Naive thymus-derived CD4-positive, alpha-beta T cell (primary cell): ENCODE data around the gene EPB41L1. TPM values are rescaled to one million over a fixed set of nuclear protein-coding genes. Genes with fewer than 3 reads are reported as not detected.
"Not testable (repeated sequence)": the region's sequence is repeated elsewhere in the genome, so short reads cannot be mapped to it uniquely, and the experiment has no call there.

ENCODE experiments used
- ATAC-seq: fragments of 150-1000 bp; cut with Tn5 transposase; 2 replicates; pipeline ENCODE4 v1.10.0; 2021; ENCODE audit warnings: mild to moderate bottlenecking, moderate library complexity
- CTCF ChIA-PET: fragments of 350-600 bp; sonication (Branson Sonifier 250); formaldehyde crosslinking; loops from one replicate; lab custom pipeline; 2021; ENCODE audit warnings: antibody characterized with exemption; lab: Charles Lee
- POLR2A ChIA-PET: fragments of 350-600 bp; sonication (Branson Sonifier 250); formaldehyde crosslinking; loops from one replicate; lab custom pipeline; 2021; ENCODE audit warnings: antibody characterized with exemption, inconsistent platforms; lab: Charles Lee
- DNase-seq, 9 donors: peaks; one replicate each; pipeline versions ENCODE4 v3.0.0 to v3.0.0-alpha.2; 2020 to 2022; ENCODE audit warnings: mixed read lengths in 1 of 9
- H3K27ac ChIP-seq: one replicate; pipeline ENCODE4 v1.7.0; 2013; ENCODE audit warnings: mild to moderate bottlenecking, low read depth, low read length, moderate library complexity
- H3K27me3 ChIP-seq, 2 donors: one replicate each; pipeline ENCODE4 v1.7.0; 2013; ENCODE audit warnings: low read length in 2 of 2, mild to moderate bottlenecking in 2 of 2, moderate library complexity in 2 of 2; ENCODE audit not compliant: control insufficient read depth in 2 of 2, insufficient read depth in 2 of 2
- H3K36me3 ChIP-seq, 3 experiments: 1 replicate in 2 of 3; 2 replicates in 1 of 3; pipeline ENCODE4 v1.7.0; 2013; ENCODE audit warnings: low read length in 3 of 3, mild to moderate bottlenecking in 3 of 3, moderate library complexity in 1 of 3; ENCODE audit not compliant: insufficient read depth in 3 of 3, control insufficient read depth in 2 of 3
- H3K4me1 ChIP-seq, 2 donors: one replicate each; pipeline ENCODE4 v1.7.0; 2013; ENCODE audit warnings: low read length in 2 of 2, mild to moderate bottlenecking in 2 of 2, moderate library complexity in 1 of 2; ENCODE audit not compliant: control insufficient read depth in 2 of 2, insufficient read depth in 2 of 2
- H3K4me3 ChIP-seq: 2 replicates; pipeline ENCODE4 v1.7.0; 2013; ENCODE audit warnings: mild to moderate bottlenecking, low read length
- H3K9me3 ChIP-seq, 3 experiments: 1 replicate in 2 of 3; 2 replicates in 1 of 3; pipeline ENCODE4 v1.7.0; 2013; ENCODE audit warnings: low read length in 3 of 3; ENCODE audit not compliant: control insufficient read depth in 2 of 3
- H3K27ac Mint-ChIP-seq, 9 donors: one replicate each; pipeline ENCODE4 v1.8.0; 2020 to 2022; ENCODE audit warnings: mixed read lengths in 9 of 9, mild to moderate bottlenecking in 8 of 9, moderate library complexity in 5 of 9, inconsistent platforms in 2 of 9
- H3K27me3 Mint-ChIP-seq, 5 donors: one replicate each; pipeline ENCODE4 v1.8.0; 2021 to 2022; ENCODE audit warnings: mixed read lengths in 5 of 5, mild to moderate bottlenecking in 1 of 5
- H3K36me3 Mint-ChIP-seq, 5 donors: one replicate each; pipeline ENCODE4 v1.8.0; 2020 to 2022; ENCODE audit warnings: mixed read lengths in 5 of 5, mild to moderate bottlenecking in 3 of 5, inconsistent platforms in 1 of 5
- H3K4me1 Mint-ChIP-seq, 7 donors: one replicate each; pipeline ENCODE4 v1.8.0; 2020 to 2022; ENCODE audit warnings: mixed read lengths in 7 of 7, mild to moderate bottlenecking in 3 of 7, inconsistent platforms in 1 of 7
- H3K4me3 Mint-ChIP-seq, 10 donors: one replicate each; pipeline ENCODE4 v1.8.0; 2020 to 2022; ENCODE audit warnings: mild to moderate bottlenecking in 10 of 10, mixed read lengths in 10 of 10, moderate library complexity in 6 of 10, inconsistent platforms in 2 of 10
- H3K9me3 Mint-ChIP-seq, 11 donors: one replicate each; pipeline ENCODE4 v1.8.0; 2020 to 2022; ENCODE audit warnings: mixed read lengths in 11 of 11, mild to moderate bottlenecking in 4 of 11, inconsistent platforms in 1 of 11, moderate library complexity in 1 of 11
- intact Hi-C, 2 donors: fragments of 100-400 bp; cut with micrococcal nuclease; formaldehyde crosslinking; loops; one replicate each; pipeline ENCODE4 v1.15.1; 2023
- polyA plus RNA-seq, 2 donors: library from polyadenylated mRNA; unstranded; fragments of 300-500 nt; fragmentation: Illumina TruSeq; gene quantifications; one replicate each; pipeline ENCODE4 v1.2.3, GENCODE V29; 2021
- total RNA-seq, 6 experiments: library from RNA in 5 of 6; stranded (reverse) in 5 of 6; gene quantifications; 1 replicate in 5 of 6; 2 replicates in 1 of 6; pipeline ENCODE4 v1.2.3 and lab custom pipeline; 2021 to 2026

The EPB41L1 gene
- total and polyA plus RNA-seq, 7 experiments from 2014 or later: 0.05 to 0.81 (median 0.66) TPM; not detected in 2

DNA sequence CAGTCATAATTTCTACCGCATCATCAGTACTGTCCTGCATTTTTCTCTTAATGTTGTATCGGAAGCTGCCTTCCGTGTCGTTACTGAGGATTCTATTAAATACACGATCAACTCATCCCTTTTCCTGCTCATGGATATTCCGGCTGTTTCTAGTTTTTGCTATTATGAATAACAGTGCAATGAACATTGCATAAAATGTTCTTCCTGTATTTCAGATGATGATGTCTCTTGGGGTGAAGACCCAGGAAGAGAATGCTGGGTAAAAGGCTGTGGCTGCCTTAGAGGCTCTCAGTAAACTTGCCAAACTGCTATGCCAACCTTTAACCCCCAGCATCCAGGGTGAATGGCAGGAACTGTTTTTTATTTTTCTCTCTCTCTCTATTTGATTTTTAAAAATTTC, 24.1 kb upstream of the EPB41L1 start:
- H3K4me3 Mint-ChIP-seq: no peak overlapping the region
- CTCF ChIA-PET: no interaction called here
- no peak for DNase-seq
- H3K9me3 Mint-ChIP-seq: no peaks in the 10 kb centered on the region
- no peaks in the 10 kb centered on the region for H3K4me1 ChIP-seq
- no peaks in the 10 kb centered on the region for H3K27me3 ChIP-seq
- H3K27ac Mint-ChIP-seq: no peak overlapping the region
- POLR2A ChIA-PET: no interaction called here
- no peaks in the 10 kb centered on the region for H3K36me3 ChIP-seq
- intact Hi-C loops: no loop called here
- H3K36me3 Mint-ChIP-seq: no peaks in the 10 kb centered on the region
- H3K9me3 ChIP-seq: no peaks in the 10 kb centered on the region
- H3K4me1 Mint-ChIP-seq: no peaks in the 10 kb centered on the region
- no peak overlapping the region for H3K27ac ChIP-seq
- ATAC-seq: no peak
- H3K27me3 Mint-ChIP-seq: no peaks in the 10 kb centered on the region
- no peak overlapping the region for H3K4me3 ChIP-seq

DNA sequence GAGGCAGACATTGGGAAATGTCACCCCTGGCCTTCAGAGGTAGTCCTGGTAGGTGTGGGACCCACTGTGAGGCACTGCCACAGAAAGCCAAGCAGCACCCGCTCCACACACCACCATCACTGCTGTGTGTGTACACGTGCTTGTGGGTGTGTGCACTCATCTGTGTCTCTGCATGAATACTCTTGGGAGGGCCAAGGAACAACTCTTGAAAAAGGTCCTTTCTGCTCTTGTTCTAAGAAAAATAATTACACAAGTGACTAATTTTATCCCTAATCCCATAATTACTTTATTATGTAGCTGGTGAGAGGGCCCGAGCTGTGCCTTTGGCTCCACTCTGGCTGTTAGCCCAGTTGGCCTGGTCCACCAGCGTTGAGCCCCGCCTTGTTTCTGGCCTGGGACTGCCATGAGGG, 21.7 kb upstream of the EPB41L1 start:
- Histone ChIP-seq H3K27me3 (no peaks in the 10 kb centered on the region), H3K4me1 (no peaks in the 10 kb centered on the region), H3K4me3 (no peak overlapping the region), H3K27ac (no peak overlapping the region), H3K36me3 (no peaks in the 10 kb centered on the region), H3K9me3 (no peaks in the 10 kb centered on the region)
- intact Hi-C loops: no loop called here
- ChIA-PET CTCF (interaction anchor here (8.8 kb wide), 1 partner anchor 139 kb away, joined by 257 read pairs; no protein-coding TSS in a partner anchor), POLR2A (no interaction called here)
- Mint-ChIP-seq H3K36me3 (no peaks in the 10 kb centered on the region), H3K27ac (no peak overlapping the region), H3K4me3 (no peak overlapping the region), H3K4me1 (no peaks in the 10 kb centered on the region), H3K27me3 (peaks cover 0 to 2% (median 0%) of the 10 kb centered on the region in 5 donors), H3K9me3 (no peaks in the 10 kb centered on the region)
- DNase-seq: no peak
- ATAC-seq: no peak

DNA sequence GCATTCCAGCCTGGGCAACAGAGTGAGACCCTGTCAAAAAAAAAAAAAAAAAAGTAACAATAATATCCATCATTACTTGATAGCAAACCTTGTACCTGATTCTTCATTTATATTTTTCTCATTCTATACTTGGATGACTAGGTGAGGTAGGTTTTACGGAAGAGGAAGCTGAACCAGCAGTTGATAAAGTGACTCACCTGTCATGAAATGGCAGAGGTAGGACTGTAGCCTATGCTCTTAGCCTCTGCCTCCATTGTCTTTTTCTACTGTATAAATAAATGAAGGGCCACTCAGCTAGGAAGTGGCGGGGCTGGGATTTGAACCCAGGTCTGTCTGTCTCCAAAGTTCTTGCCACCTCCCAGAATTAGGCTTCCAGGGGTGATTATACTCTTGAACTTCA, 20.7 kb upstream of the EPB41L1 start:
- intact Hi-C loops: no loop called here
- H3K36me3 ChIP-seq: no peaks in the 10 kb centered on the region
- no peak for ATAC-seq

DNA sequence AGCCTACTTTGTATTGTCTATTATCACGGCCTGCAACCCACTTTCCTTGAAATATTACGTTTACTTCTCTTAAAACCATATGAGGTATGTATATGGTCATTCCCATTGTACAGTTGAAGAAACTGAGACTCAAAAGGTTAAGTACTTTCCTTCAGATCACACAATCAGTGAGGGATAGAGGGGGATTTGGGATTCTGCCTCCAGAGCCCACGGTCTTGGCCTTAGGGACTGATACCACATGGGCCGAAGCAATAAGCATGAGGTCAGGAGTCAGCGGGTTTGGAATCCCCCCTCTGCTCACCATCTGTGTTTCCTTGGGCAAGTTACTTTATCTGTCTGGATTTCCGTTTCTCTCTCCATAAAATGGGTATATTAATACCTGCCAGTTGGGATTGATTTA, 19.4 kb upstream of the EPB41L1 start:
- Mint-ChIP-seq H3K27ac (no peak overlapping the region), H3K9me3 (peaks cover 0 to 1% (median 0%) of the 10 kb centered on the region in 11 donors), H3K27me3 (peaks cover 0 to 7% (median 0%) of the 10 kb centered on the region in 5 donors), H3K4me1 (peaks cover 0 to 2% (median 0%) of the 10 kb centered on the region in 7 donors), H3K36me3 (no peaks in the 10 kb centered on the region), H3K4me3 (no peak overlapping the region)
- H3K36me3 ChIP-seq: no peaks in the 10 kb centered on the region
- ChIA-PET POLR2A (no interaction called here), CTCF (interaction anchor here (8.8 kb wide), 1 partner anchor 142 kb away, joined by 257 read pairs; no protein-coding TSS in a partner anchor)
- H3K9me3 ChIP-seq: no peaks in the 10 kb centered on the region
- no peak for ATAC-seq
- H3K4me3 ChIP-seq: no peak overlapping the region
- H3K27ac ChIP-seq: no peak overlapping the region
- intact Hi-C loops: no loop called here
- no peak for DNase-seq
- H3K27me3 ChIP-seq: no peaks in the 10 kb centered on the region
- no peaks in the 10 kb centered on the region for H3K4me1 ChIP-seq

More for the DNA sequence above, 20.7 kb upstream of the EPB41L1 start:
- Mint-ChIP-seq H3K4me3 (no peak overlapping the region), H3K27ac (no peak overlapping the region), H3K9me3 (peaks cover 0 to 1% (median 0%) of the 10 kb centered on the region in 11 donors), H3K27me3 (peaks cover 0 to 7% (median 0%) of the 10 kb centered on the region in 5 donors), H3K36me3 (no peaks in the 10 kb centered on the region), H3K4me1 (peaks cover 0 to 2% (median 0%) of the 10 kb centered on the region in 7 donors)
- Histone ChIP-seq H3K4me1 (no peaks in the 10 kb centered on the region), H3K27ac (no peak overlapping the region), H3K9me3 (no peaks in the 10 kb centered on the region), H3K27me3 (no peaks in the 10 kb centered on the region), H3K4me3 (no peak overlapping the region)
- ChIA-PET POLR2A (no interaction called here), CTCF (interaction anchor here (0.8 to 8.8 kb wide), 2 partner anchors 20 to 140 kb away, joined by 3 to 257 read pairs; no protein-coding TSS in a partner anchor)
- no peak for DNase-seq

DNA sequence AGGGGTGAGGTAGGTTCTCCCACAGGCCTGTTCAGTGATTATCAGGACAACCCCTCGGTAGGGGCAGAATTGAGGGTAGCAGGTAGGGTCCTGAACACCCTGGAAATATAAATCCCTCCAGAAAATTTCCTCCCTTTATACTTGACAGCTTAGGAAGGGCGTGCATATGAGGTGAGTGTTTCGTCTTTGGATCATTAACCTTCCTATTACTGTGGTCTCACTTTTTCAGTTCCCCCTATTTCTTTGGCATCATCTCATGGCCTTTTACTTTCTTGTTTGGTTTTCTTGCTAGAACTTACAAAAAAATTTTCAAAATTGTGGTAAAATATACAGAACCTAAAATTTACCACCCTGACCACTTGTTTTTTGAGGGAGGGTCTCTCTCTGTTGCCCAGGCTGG, 18.7 kb upstream of the EPB41L1 start:
- Histone ChIP-seq H3K9me3 (no peaks in the 10 kb centered on the region), H3K4me1 (no peaks in the 10 kb centered on the region), H3K27me3 (peaks cover 0 to 3% of the 10 kb centered on the region in 2 donors), H3K27ac (no peak overlapping the region), H3K4me3 (no peak overlapping the region), H3K36me3 (no peaks in the 10 kb centered on the region)
- ATAC-seq: no peak
- CTCF ChIA-PET: interaction anchor here (0.6 to 8.8 kb wide), 2 partner anchors 91 to 142 kb away, joined by 5 to 257 read pairs; no protein-coding TSS in a partner anchor
- no peak for DNase-seq
- Mint-ChIP-seq H3K4me1 (peaks cover 0 to 2% (median 0%) of the 10 kb centered on the region in 7 donors), H3K9me3 (peaks cover 0 to 1% (median 0%) of the 10 kb centered on the region in 11 donors), H3K27me3 (peaks cover 0 to 7% (median 0%) of the 10 kb centered on the region in 5 donors), H3K4me3 (no peak overlapping the region), H3K27ac (no peak overlapping the region), H3K36me3 (no peaks in the 10 kb centered on the region)
- POLR2A ChIA-PET: no interaction called here
- intact Hi-C loops: no loop called here

DNA sequence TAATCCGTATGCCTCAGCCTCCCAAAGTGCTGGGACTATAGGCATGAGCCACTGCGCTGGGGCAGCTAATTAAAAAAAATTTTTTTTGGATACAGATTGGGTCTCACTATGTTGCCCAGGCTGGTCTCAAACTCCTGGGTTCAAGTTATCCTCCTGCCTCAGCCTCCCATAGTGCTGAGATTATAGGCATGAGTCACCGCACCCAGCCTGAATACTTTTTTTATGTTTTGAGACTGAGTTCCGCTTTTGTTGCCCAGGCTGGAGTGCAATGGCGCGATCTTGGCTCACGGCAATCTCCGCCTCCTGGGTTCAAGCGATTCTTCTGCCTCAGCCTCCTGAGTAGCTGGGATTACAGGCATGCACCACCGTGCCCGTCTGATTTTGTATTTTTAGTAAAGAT, 17.2 kb upstream of the EPB41L1 start:
- H3K9me3 ChIP-seq, H3K27me3 Mint-ChIP-seq, H3K27me3 ChIP-seq, H3K9me3 Mint-ChIP-seq, H3K27ac Mint-ChIP-seq, H3K4me3 ChIP-seq, DNase-seq, ATAC-seq, H3K36me3 Mint-ChIP-seq, H3K36me3 ChIP-seq, H3K27ac ChIP-seq, H3K4me1 ChIP-seq, H3K4me1 Mint-ChIP-seq, intact Hi-C loops, H3K4me3 Mint-ChIP-seq: not testable (repeated sequence)
- CTCF ChIA-PET: interaction anchor here (0.6 to 8.8 kb wide), 3 partner anchors 20 to 144 kb away, joined by 3 to 257 read pairs (median 3); no protein-coding TSS in a partner anchor
- POLR2A ChIA-PET: interaction anchor here (1.1 kb wide), 1 partner anchor 142 kb away, joined by 3 read pairs; no protein-coding TSS in a partner anchor

DNA sequence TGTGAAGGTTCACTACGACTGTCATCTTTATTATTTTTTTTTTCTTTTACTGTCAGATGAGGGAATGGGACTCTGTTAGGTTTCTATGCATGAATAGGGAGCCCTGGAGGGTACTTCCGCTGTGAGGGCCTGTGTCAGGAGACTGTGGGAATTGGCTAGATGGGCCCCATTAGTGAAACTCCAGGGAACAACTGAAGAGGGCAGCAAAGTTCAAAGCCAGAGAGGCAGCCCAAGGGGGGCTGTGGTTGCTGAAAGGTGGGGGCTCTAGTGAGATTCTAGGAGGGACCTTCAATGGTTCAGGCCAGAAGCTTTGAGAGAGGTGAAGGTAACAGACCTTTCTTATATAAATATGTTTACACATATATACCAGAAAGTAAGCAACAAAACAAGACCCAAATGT, 13.2 kb upstream of the EPB41L1 start:
- no peak for DNase-seq
- no peak overlapping the region for H3K27ac Mint-ChIP-seq
- H3K36me3 Mint-ChIP-seq: no peaks in the 10 kb centered on the region

More for the DNA sequence above, 13.2 kb upstream of the EPB41L1 start:
- POLR2A ChIA-PET: no interaction called here
- H3K27me3 Mint-ChIP-seq: peaks cover 7 to 18% (median 16%) of the 10 kb centered on the region in 5 donors
- no peaks in the 10 kb centered on the region for H3K36me3 ChIP-seq
- H3K4me1 ChIP-seq: no peaks in the 10 kb centered on the region
- H3K27me3 ChIP-seq: peaks cover 0 to 3% of the 10 kb centered on the region in 2 donors
- no peak for ATAC-seq
- no peak overlapping the region for H3K4me3 ChIP-seq
- CTCF ChIA-PET: interaction anchor here (0.7 kb wide), 1 partner anchor 1129 kb away, joined by 3 read pairs; no protein-coding TSS in a partner anchor
- H3K9me3 Mint-ChIP-seq: peaks cover 0 to 1% (median 0%) of the 10 kb centered on the region in 11 donors
- H3K4me1 Mint-ChIP-seq: peaks cover 0 to 4% (median 0%) of the 10 kb centered on the region in 7 donors
- H3K27ac ChIP-seq: no peak overlapping the region
- no peak overlapping the region for H3K4me3 Mint-ChIP-seq
- intact Hi-C loops: no loop called here
- no peaks in the 10 kb centered on the region for H3K9me3 ChIP-seq
